Stimulated activated CD8-positive, alpha-beta memory T cell treated with anti-CD3 and anti-CD28 coated beads, Interleukin-12 subunit alpha, Interleukin-12 subunit beta, amount 100 ng/mL, for 1 hour (primary cell): ENCODE results near the gene XPO1.
"Not testable (repeated sequence)": the region's sequence is repeated elsewhere in the genome, so short reads cannot be mapped to it uniquely, and the experiment has no call there.

Source experiments
- DNase-seq: peaks from one replicate; pipeline ENCODE4 v3.0.0-alpha.2; 2020; ENCODE audit warnings: low read depth

The XPO1 gene

DNA sequence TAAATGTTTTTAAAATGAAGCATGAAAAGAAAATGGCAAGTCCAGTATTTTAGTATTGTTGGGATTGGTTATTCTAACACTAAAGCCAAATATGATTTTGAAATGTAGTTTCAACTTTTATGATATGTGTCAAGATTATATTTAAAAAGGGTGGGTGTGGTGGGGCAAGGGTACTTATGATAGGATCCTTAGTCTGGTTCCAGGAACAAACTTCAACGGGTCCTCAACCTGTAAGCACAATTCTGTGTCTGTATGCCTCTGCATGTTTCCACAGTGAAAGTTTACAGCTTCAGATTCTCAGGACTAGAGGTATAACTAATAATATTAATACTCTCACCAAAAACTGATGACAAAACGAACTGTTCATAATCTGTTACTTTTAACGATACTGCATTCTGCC is 73.1 kb downstream of the XPO1 start:
- no peak for DNase-seq

DNA sequence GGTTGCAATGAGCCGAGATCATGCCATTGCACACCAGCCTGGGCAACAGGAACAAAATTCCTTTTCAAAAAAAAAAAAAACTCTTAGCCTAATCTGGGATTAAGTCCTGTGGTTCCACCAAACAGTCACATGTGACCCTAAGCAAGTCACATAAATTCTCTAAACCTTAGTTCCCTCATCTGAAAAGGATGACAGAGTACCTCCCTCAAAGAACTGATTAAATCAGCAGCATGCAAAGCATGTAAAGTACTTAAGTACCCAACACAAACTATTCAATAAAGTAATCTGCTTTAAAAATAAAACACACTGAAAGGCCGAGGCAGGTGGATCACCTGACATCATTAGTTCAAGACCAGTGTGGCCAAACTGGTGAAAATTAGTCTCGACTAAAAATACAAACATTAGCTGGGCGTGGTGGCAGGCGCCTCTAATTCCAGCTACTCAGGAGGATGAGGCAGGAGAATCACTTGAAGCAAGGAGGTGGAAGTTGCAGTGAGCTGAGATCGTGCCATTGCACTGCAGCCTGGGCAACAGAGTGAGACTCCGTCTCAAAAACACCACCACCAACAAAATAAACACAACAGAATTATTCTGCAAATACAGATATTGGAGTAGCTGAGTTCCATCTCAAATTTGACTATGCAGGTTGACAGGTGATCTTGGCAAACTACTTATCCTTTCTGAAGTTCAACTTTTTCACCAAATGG is 74.2 kb downstream of the XPO1 start:
- DNase-seq = no peak

DNA sequence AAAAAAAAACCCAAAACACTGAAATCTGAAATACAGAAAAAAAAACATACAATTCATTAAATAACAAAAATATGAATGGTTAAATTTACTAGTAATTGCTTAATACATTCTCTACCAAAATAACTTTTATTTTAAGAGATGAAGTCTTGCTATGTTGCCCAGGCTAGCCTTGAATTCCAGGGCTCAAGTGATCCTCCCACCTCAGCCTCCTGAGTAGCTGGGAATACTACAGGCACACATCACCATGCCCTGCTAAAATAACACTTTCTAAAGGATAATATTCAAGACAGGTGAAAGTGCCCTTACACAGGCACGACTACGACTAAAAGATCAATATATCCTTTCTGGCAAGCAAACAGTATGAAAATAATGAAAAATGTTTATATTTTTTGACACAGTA is 76.8 kb downstream of the XPO1 start:
- no peak for DNase-seq

DNA sequence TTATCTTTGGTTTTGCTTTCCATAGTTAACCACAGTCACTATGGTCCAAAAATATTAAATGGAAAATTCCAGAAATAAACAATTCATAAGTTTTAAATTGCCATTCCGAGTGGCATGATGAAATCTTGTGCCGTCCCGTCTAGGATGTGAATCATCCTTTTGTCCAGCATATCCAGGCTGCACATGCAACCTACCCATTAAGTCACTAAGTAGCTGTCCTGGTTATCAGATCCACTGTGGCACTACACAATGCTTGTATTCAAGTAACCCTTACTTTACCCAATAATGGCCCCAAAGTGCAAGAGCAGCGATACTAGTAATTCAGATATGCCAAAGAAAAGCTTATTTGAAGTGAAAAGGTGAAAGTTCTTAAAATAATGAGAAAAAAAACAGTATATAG is 78.0 kb downstream of the XPO1 start:
- no peak for DNase-seq

DNA sequence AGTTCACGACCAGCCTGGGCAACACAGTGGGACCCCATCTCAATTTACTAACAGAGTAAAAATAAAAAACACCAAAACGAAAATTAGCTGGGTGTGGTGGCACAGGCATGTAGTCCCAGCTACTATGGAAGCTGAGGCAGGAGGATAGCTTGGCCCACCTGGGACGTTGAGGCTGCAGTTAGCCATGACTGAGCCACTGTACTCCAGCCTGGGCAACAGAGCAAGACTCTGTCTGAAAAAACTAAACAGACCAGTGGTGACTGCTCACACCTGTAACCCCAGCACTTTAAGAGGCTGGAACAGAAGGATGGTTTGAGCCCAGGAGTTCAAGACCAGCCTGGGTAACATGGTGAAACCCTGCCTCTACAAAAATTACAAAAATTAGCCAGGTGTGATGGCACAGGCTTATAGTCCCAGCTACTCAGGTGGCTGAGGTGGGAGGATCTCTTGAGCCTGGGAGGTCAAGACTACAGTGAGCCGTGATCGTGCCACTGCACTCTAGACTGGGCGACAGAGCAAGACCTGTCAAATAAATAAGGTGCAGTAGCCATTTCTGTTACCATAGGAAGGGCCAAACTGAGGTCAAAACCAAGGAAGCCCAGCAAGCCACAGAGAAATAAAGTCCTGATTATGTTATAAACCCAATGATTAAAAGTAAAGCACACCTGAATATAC is 81.3 kb downstream of the XPO1 start:
- DNase-seq = no peak

DNA sequence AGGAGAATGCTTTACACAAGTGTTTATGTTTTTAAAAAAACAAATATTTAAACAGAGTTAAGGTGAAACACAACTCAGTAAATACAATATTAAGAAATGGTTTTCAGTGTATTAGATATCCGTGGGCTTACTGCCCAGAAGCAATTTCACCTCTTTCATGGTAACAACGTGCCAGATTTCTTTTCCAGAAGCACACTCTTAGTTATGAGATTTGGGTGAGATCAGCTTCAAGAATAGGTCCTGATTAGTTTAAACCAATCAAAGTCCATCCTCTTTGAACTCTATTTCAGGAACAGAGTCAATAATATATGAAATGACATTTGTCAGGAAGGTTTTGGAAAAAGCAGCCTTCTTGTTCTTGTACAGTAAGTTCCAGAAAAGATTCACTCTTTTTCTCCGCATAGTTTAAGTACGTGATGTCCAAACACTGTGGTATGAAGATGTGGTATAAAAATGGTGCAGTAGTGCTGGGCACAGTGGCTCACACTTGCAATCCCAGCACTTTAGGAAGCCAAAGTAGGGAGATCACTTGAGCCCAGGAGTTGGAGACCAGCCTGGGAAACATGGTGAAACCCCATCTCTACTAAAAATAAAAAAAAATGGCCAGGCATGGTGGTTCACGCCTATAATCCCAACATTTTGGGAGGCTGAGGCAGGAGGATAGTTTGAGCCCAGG is 81.9 kb downstream of the XPO1 start:
- DNase-seq = no peak

DNA sequence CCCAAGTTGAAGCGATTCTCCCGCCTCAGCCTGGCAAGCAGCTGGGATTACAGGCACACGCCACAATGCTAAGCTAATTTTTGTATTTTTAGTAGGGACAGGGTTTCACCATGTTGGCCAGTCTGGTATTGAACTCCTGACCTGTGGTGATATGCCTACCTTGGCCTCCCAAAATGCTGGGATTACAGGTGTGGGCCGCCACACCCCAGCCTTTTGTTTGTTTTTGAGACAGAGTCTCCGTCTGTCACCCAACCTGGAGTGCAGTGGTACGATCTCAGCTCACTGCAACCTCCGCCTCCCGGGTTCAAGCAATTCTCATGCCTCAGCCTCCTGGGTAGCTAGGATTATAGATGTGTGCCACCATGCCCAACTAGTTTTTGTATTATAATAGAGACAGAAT is 83.2 kb downstream of the XPO1 start:
- DNase-seq = not testable (repeated sequence)

DNA sequence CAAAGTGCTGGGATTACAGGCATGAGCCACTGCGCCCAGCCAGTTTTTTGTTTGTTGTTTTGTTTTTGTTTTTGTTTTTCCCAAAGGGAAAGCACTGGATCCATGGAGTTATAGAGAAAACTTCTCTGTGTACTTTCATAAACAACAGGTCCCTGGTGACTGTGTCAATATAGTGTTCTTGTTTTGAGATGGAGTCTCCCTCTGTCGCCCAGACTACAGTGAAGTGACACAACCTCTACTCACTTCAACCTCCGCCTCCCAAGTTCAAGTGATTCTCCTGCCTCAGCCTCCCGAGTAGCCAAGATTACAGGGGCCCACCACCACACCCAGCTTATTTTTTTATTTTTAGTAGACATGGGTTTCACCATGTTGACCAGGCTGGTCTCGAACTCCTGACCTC is 83.8 kb downstream of the XPO1 start:
- DNase-seq = no peak

DNA sequence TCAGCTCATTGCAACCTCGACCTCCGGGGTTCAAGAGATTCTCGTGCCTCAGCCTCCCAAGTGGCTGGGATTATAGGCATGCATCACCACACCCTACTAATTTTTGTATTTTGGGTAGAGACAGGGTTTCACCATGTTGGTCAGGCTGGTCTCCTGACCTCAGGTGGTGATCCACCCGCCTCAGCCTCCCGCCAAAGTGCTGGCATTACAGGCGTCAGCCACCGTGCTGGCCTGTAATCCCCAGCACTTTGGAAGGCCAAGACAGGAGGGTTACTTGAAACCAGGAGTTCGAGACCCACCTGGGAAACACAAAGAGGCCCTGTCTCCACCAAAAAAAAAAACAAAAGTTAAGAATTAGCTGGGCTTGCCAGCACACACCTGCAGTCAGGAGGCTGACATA is 85.8 kb downstream of the XPO1 start:
- DNase-seq = no peak

DNA sequence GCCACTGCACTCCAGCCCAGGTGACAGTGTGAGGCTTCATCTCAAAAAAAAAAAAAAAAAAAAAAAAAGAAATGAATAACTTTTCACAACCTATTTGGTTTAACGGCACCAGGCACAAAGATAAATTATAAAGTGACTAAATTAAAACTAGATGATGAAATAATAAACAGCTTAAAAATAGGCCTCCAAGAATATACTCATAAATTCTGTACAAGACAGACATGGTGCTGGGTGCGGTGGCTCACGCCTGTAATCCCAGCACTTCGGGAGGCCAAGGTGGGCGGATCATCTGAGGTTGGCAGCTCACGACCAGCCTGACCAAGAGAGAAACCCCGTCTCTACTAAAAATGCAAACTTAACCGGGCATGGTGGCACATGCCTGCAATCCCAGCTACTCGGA is 87.0 kb downstream of the XPO1 start:
- no peak for DNase-seq

DNA sequence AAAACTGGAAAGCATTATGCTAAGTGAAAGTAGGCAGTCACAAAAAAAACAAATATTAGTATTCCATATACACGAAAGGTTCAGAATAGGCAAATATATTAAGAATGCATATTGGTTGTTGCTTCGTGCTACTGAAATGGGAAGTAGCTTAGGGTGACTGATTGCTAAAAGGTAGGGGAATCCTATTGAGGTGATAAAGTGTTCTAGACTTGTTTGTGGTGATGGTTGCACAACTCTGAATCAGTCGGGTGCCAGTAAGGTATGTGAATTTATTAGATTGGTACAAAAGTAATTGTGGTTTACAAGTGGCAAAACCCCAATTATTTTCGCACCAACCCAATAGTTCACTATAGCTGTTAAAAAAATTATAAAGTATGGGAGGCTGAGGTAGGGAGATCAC is 88.0 kb downstream of the XPO1 start:
- no peak for DNase-seq

DNA sequence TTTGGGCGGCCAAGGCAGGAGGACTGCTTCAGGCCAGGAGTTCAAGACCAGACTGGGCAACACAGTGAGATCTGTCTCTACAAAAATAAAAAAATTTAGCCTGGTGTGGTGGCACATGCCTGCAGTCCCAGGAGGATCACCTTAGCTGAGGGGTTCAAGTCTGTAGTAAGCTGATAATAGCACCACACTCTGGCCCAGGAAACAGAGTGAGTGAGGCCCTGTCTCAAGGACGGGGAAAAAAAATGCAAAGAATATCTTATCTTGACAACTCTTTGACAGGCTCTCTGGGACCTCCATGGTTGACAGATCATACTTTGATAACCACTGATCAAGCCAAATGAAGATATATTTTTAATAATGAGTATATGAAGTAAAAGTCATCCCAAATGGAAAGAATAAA is 89.9 kb downstream of the XPO1 start:
- no peak for DNase-seq

DNA sequence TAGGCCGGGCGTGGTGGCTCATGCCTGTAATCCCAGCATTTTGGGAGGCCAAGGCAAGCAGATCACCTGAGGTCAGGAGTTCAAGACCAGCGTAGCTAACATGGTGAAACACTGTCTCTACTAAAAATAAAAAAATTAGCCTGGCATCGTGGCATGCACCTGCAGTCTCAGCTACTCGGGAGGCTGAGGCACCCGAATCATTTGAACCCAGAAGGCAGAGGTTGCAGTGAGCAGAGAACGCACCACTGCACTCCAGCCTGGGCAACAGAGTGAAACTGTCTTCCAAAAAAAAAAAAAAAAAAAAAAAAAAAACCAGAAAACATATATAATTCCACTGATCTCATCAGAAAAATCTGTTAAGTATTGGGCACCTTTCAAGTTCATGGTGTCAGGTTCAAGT is 91.2 kb downstream of the XPO1 start:
- not testable (repeated sequence) for DNase-seq

DNA sequence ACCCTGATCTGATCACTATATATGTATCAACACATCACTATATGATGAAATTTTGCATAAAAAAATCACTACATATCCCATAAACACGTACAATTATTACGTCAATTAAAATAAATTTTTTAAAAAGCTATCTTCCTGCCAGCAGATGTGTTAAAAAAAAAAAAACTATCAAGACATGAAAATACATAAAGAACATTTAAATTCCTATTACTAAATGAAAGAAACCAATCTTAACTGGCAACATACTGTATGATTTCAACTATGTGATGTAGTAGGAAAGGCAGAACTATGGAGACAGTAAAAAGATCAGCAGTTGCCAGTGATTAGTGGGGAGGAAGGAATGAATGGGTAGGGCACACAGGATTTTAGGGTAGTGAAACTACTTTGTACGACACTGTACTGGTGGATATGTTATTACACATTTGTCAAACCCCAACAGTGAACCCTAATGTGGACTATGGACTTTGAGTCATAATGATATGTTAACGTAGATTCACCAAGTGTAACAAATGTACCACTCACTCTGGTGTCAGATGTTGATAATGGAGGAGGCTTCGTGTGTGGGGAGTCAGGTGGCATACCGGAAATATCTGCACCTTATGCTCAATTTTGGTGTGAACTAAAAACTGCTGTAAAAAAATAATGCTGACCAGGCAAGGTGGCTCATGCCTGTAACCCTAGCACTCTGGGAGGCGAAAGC is 94.7 kb downstream of the XPO1 start:
- no peak for DNase-seq

DNA sequence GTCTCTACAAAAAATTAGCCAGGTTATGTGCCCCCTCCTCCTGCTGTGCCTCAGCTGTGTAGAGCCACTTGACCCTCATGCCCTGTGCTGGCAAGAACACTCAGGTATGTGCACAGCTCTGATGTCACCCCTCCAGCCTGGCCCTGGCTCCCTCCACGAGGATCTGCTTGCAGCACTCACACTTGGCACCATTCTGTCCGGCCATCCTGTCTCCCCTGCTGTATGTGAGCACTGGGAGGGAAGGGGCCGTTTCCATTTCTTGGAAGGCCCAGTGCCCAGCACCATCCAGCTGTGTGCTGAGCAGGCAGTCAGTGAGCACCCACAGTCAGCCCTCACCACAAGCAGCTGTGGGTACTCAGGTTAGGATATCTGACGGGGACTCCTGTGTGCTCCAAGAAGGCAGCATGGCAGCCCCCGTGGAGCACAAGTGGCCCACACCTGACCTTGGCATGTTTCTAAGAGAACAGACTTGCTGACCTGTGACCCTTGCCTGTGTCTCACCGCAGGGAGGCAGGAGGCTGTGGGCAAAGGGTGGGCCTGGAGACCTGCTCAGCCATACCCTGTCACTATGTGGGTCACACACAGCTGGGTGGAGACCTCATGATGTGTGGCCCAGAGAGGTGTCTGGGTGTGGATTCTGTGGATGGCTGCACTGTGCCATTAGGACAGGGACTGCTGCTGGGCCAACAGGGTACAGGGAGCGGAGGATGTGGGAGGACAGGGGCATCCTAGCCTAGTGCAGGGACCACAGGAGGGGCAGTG is 98.7 kb downstream of the XPO1 start:
- no peak for DNase-seq

DNA sequence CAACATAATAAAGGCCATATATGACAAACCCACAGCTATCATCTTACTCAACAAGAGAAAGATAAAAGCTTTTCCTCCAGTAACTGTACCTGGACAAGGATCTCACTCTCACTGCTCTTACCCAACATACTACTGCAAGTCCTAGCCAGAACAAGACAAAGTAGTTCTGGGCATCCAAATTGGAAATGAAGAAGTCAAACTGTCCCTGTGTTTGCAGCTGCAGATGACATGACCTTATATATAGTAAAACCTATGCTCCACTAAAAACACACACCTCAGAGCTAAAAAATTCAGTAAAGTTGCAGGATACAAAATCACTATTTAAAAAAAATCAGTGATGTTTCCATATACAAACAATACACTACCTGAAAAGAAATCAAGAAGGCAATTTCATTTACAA is 99.5 kb downstream of the XPO1 start:
- no peak for DNase-seq

DNA sequence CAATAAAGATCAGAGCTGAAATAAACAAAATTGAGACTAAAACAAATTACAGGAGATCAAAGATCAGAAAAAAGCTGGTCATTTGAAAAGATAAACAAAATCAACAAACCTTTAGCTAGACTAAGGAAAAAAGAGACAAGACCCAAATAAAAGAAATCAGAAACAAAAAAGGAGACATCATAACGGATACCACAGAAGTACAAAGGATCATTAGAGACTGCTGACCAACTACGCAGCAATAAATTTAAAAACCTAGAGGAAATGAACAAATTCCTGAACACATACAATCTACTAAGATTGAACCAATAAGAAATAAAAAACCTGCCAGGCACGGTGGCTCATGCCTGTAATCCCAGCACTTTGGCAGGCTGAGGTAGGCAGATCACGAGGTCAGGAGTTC is 101.0 kb downstream of the XPO1 start:
- DNase-seq = no peak

DNA sequence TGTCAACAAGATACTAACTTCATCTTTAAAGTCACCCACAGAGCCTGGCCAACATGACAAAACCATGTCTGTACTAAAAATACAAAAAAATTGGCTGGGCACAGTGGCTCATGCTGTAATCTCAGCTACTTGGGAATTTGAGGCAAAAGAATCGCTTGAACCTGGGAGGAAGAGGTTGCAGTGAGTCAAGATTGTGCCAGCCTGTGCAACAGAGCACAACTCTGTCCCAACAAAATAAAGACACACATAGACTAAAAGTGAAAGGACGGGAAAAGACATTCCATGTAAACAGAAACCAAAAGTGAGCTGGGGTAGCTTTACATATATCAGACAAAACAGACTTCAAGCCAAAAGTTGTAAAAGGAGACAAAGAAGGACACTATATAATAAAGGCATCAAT is 102.1 kb downstream of the XPO1 start:
- DNase-seq = no peak

DNA sequence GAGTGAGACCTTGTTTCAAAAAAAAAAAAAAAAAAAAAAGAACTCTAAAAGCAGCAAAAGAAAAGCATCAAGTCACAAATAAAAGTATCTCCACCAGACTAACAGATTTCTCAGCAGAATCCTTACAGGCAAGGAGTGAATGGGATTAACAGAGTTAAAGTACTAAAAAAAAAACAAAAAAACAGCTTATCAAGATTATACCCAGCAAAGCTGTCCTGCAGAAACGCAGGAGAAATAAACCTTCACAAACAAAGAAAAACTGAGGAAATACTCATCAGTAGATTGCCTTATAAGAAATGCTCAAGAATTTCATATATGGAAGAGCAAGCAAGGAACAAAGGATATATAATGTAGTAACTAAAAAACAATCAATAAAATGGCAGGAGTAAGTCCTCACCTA is 102.9 kb downstream of the XPO1 start:
- DNase-seq = no peak

DNA sequence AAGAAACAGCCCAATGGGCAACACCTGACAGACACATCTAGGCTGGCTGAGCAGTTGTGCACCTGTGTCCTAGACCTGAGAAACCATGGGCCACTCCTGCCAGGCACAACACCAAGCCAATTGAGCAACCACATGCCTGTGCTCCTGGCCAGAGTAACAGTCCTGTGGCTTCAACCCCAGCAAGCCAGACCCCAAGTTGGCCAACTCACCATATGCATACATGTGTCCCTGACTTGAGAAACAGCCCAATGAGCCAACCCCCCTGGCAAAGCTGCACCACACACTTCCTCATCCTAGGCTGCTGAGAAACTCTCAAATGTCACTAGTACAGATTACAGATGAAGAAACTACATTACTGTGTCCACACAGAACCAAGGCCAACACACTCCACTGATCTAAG is 103.8 kb downstream of the XPO1 start:
- no peak for DNase-seq

DNA sequence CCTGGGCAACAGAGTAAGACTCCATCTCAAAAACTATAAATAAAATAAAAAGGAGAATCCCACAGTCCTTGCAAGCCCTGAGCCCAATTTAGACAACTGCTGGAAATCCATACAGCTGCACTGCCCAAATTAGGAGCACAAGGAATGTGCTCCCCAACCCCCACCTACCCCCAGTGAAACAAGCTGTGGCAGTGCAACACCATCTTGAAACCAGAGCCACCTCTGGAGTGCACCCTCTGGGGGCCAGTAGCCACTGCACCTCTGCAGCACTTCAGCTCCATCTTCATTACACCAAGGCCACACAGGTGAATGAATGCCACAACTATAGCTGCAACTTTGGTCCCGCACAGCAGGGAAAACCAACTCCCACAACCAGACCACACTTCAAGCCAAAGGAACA is 104.5 kb downstream of the XPO1 start:
- no peak for DNase-seq

DNA sequence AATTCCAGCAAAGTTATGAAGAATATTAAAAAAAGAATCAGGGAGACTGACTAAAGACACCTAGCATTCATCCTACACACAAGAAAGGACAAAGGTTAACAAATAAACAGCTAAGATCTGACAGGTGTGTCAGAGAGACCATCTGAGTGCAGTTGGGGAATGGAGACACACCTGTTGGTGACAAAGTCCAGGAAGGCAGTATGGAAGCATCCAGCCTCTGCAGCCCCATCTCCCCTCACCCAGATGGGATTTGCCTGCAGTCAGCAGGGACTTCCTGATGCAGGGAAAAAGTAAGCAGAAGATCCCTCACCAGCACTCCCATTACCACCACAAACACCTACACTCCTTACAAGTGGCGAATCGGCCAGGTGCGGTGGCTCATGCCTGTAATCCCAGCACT is 105.2 kb downstream of the XPO1 start:
- DNase-seq = no peak
